GM12878 (cell line): ENCODE data around the gene IRF4. TPM values are rescaled to one million over a fixed set of nuclear protein-coding genes. Genes with fewer than 3 reads are reported as not detected.

Source experiments
- ATAC-seq: fragments of 200-7000 bp; cut with Tn5 transposase; 3 replicates; pipeline ENCODE4 v1.9.1; 2020; ENCODE audit warnings: mild to moderate bottlenecking, moderate library complexity
- BruUV-seq: library from RNA; stranded (reverse); fragments of 400-500 nt; replicated peaks from 2 replicates; lab custom pipeline; 2021; lab: Mats Ljungman, UMichigan
- CTCF ChIA-PET: fragments of 300-600 bp; sonication (Branson Sonifier 250); formaldehyde crosslinking; extraction: SDS; loops from one replicate; lab custom pipeline; 2021; ENCODE audit warnings: inconsistent platforms; lab: Yijun Ruan, JAX
- POLR2A ChIA-PET: fragments of 350-600 bp; formaldehyde crosslinking; extraction: SDS; loops from one replicate; lab custom pipeline; 2021; ENCODE audit warnings: inconsistent platforms; lab: Charles Lee
- RAD21 ChIA-PET: fragments of 300-600 bp; sonication (Branson Sonifier 250); formaldehyde crosslinking; loops from one replicate; lab custom pipeline; 2023; ENCODE audit warnings: antibody characterized with exemption; ENCODE audit not compliant: unreplicated experiment; lab: Charles Lee
- SMC1A ChIA-PET: fragments of 300-600 bp; sonication (Branson Sonifier 250); formaldehyde crosslinking; loops from one replicate; lab custom pipeline; 2023; ENCODE audit not compliant: unreplicated experiment, uncharacterized antibody; lab: Charles Lee
- DNase-seq: peaks from one replicate; pipeline ENCODE4 v3.0.0-alpha.2; 2011; ENCODE audit warnings: low read depth, low spot score
- FAIRE-seq: peaks from 3 replicates; lab custom pipeline; 2011; peaks lifted over from hg19 to GRCh38; lab: Jason Lieb, UNC
- H2AFZ ChIP-seq: 2 replicates; pipeline ENCODE4 v1.6.0; 2011; ENCODE audit warnings: low read depth, low read length, control low read depth; ENCODE audit not compliant: control insufficient read depth
- H3K27ac ChIP-seq: 2 replicates; pipeline ENCODE4 v1.5.1; 2011; ENCODE audit warnings: control low read depth; ENCODE audit not compliant: control insufficient read depth, insufficient read depth
- H3K27me3 ChIP-seq, 2 experiments: replicated peaks in 1 of 2; 2 replicates each; pipeline versions ENCODE4 v1.6.0 to v1.6.1; 2011; ENCODE audit warnings: low read length in 1 of 2; ENCODE audit not compliant: control insufficient read depth in 2 of 2, insufficient read depth in 2 of 2
- H3K36me3 ChIP-seq, 2 experiments: 2 replicates each; pipeline ENCODE4 v1.5.1; 2011; ENCODE audit warnings: low read length in 1 of 2; ENCODE audit not compliant: control insufficient read depth in 2 of 2, insufficient read depth in 2 of 2
- H3K4me1 ChIP-seq: 2 replicates; pipeline ENCODE4 v1.6.1; 2011; ENCODE audit warnings: mild to moderate bottlenecking, low read length, moderate library complexity, mixed read lengths; ENCODE audit not compliant: control insufficient read depth, insufficient read depth
- H3K4me2 ChIP-seq: 2 replicates; pipeline ENCODE4 v1.6.0; 2011; ENCODE audit warnings: control low read depth; ENCODE audit not compliant: control insufficient read depth, insufficient read depth
- H3K4me3 ChIP-seq: fragments of 200-600 bp; sonication (generic); 2 replicates; pipeline ENCODE4 v1.5.1; 2016
- H3K79me2 ChIP-seq: 2 replicates; pipeline ENCODE4 v1.6.0; 2011; ENCODE audit warnings: low read length; ENCODE audit not compliant: control insufficient read depth, insufficient read depth
- H3K9ac ChIP-seq: 2 replicates; pipeline ENCODE4 v1.8.0; 2011; ENCODE audit warnings: low read length, control low read depth, mixed read lengths; ENCODE audit not compliant: control insufficient read depth, insufficient read depth
- H3K9me3 ChIP-seq: replicated peaks from 3 replicates; pipeline ENCODE4 v1.5.1; 2011; ENCODE audit warnings: mild to moderate bottlenecking, low read length; ENCODE audit not compliant: control insufficient read depth, insufficient read depth
- H4K20me1 ChIP-seq: 2 replicates; pipeline ENCODE4 v1.6.0; 2011; ENCODE audit not compliant: control insufficient read depth, insufficient read depth
- BACH1 ChIP-seq: fragments of 450-650 bp; IDR thresholded peaks from 2 replicates; pipeline ENCODE4 v1.6.1; 2017; ENCODE audit warnings: mild to moderate bottlenecking, borderline replicate concordance
- BCL11A ChIP-seq: IDR thresholded peaks from 2 replicates; pipeline ENCODE4 v1.6.1; 2011; ENCODE audit warnings: low read depth, low read length
- JUND ChIP-seq: IDR thresholded peaks from 2 replicates; pipeline ENCODE4 v1.6.1; 2012; ENCODE audit warnings: low read depth, mild to moderate bottlenecking, low read length, improper control_type of control experiment, moderate library complexity
- MAX ChIP-seq: IDR thresholded peaks from 2 replicates; pipeline ENCODE4 v1.6.1; 2012; ENCODE audit warnings: low read depth, low read length, improper control_type of control experiment
- MEF2B ChIP-seq: fragments of 450-650 bp; IDR thresholded peaks from 2 replicates; pipeline ENCODE4 v1.6.1; 2018; ENCODE audit warnings: mild to moderate bottlenecking, moderate library complexity; ENCODE audit not compliant: partially characterized antibody, poor library complexity, severe bottlenecking
- MLLT1 ChIP-seq: fragments of 450-650 bp; IDR thresholded peaks from 2 replicates; pipeline ENCODE4 v1.6.1; 2016; ENCODE audit warnings: mild to moderate bottlenecking
- NFIC ChIP-seq: IDR thresholded peaks from 2 replicates; pipeline ENCODE4 v1.6.1; 2012; ENCODE audit warnings: low read depth, mild to moderate bottlenecking, inconsistent platforms, low read length, moderate library complexity
- PBX3 ChIP-seq: IDR thresholded peaks from 2 replicates; pipeline ENCODE4 v1.6.1; 2011; ENCODE audit warnings: mild to moderate bottlenecking, low read depth, low read length, moderate library complexity; ENCODE audit not compliant: insufficient replicate concordance
- RFX5 ChIP-seq: IDR thresholded peaks from 2 replicates; pipeline ENCODE4 v1.6.1; 2011; ENCODE audit warnings: low read depth, low read length, improper control_type of control experiment
- RUNX3 ChIP-seq: IDR thresholded peaks from 2 replicates; pipeline ENCODE4 v1.6.1; 2012; ENCODE audit warnings: low read length, inconsistent platforms
- SIN3A ChIP-seq: IDR thresholded peaks from 2 replicates; pipeline ENCODE4 v1.6.1; 2012; ENCODE audit warnings: low read depth, low read length, improper control_type of control experiment
- SIX5 ChIP-seq: IDR thresholded peaks from 2 replicates; pipeline ENCODE4 v1.6.1; 2011; ENCODE audit warnings: mild to moderate bottlenecking, low read depth, low read length, moderate library complexity; ENCODE audit not compliant: severe bottlenecking
- SMARCA5 ChIP-seq: fragments of 450-650 bp; IDR thresholded peaks from 2 replicates; pipeline ENCODE4 v1.6.1; 2017; ENCODE audit warnings: mild to moderate bottlenecking
- SREBF2 ChIP-seq: IDR thresholded peaks from 2 replicates; pipeline ENCODE4 v1.6.1; 2012; ENCODE audit warnings: mild to moderate bottlenecking, low read length
- STAT1 ChIP-seq: fragments of 450-650 bp; conservative IDR thresholded peaks from 2 replicates; pipeline ENCODE4 v1.6.1; 2014; ENCODE audit warnings: antibody characterized with exemption, mild to moderate bottlenecking
- SUPT20H ChIP-seq: IDR thresholded peaks from 2 replicates; pipeline ENCODE4 v1.6.1; 2011; ENCODE audit warnings: low read depth, mild to moderate bottlenecking, low read length, moderate library complexity, borderline replicate concordance; ENCODE audit not compliant: control insufficient read depth
- TBL1XR1 ChIP-seq: IDR thresholded peaks from 2 replicates; pipeline ENCODE4 v1.6.1; 2012; ENCODE audit warnings: low read depth, low read length, improper control_type of control experiment
- ZNF622 ChIP-seq: fragments of 450-650 bp; IDR thresholded peaks from 2 replicates; pipeline ENCODE4 v1.6.1; 2017; ENCODE audit warnings: mild to moderate bottlenecking, inconsistent platforms
- WGBS: methylation state at CpG from one replicate; pipeline ENCODE4 v1.1.6; 2016; ENCODE audit warnings: low lambda C conversion rate; ENCODE audit not compliant: insufficient replicate concordance, insufficient coverage; ENCODE audit errors: missing lambda C conversion rate; 5-methylcytosine and 5-hydroxymethylcytosine counted together
- in situ Hi-C: fragments of 300-500 bp; cut with MboI; formaldehyde crosslinking; loops from 9 replicates; pipeline ENCODE4 v1.14.3; 2018; ENCODE audit warnings: mixed read lengths
- intact Hi-C: fragments of 100-400 bp; cut with micrococcal nuclease; formaldehyde crosslinking; loops from one replicate; pipeline ENCODE4 v1.14.2; 2022; ENCODE audit not compliant: unreplicated experiment
- polyA plus RNA-seq, 11 experiments: library from polyadenylated mRNA; depleted of rRNA in 4 of 11; unstranded in 6 of 11; stranded (reverse) in 5 of 11; fragments of >200 nt; fragmentation: Nextera tagmentation in 4 of 11; fragmentation: Illumina TruSeq in 1 of 11; extraction: Ambion mirVana in 4 of 11; extraction: Trizol in 1 of 11; gene quantifications; 1 replicate in 1 of 11; 2 replicates in 10 of 11; pipeline versions ENCODE4 v1.2.1 to v1.2.3, GENCODE V29; 2011 to 2016; ENCODE audit warnings: inconsistent platforms in 2 of 11, missing spikeins in 2 of 11, low read depth in 1 of 11
- total RNA-seq, 4 experiments: library from RNA; depleted of rRNA in 3 of 4; stranded (reverse); fragments of >200 nt in 3 of 4; fragmentation: Illumina TruSeq in 1 of 4; extraction: Trizol in 1 of 4; gene quantifications; 2 replicates each; pipeline versions ENCODE4 v1.2.1 to v1.2.3, GENCODE V29; 2013 to 2021

Gene IRF4
- total and polyA plus RNA-seq, 10 of the 15 experiments (the other 5 are each of a cell fraction or from before 2014, with no cell fraction given) = 50.0 to 495 (median 257) TPM

- ChIA-PET SMC1A (interaction anchor here (0.8 to 3.8 kb wide), 9 partner anchors 11 to 52 kb away, joined by 3 to 15 read pairs (median 3); no protein-coding TSS in a partner anchor), POLR2A (no interaction called here), CTCF (interaction anchor here (0.9 to 1.9 kb wide), 3 partner anchors 16 to 19 kb away, joined by 3 to 8 read pairs (median 5); partner anchors contain the start of gene IRF4), RAD21 (interaction anchor here (0.5 kb wide), 1 partner anchor 65 kb away, joined by 3 read pairs; no protein-coding TSS in a partner anchor)
- TF ChIP-seq SIN3A = no peak
- TF ChIP-seq MLLT1 = no peak
- no peak for TF ChIP-seq SMARCA5
- TF ChIP-seq MEF2B = no peak
- TF ChIP-seq MAX = no peak
- TF ChIP-seq RUNX3 = no peak
- no peak for TF ChIP-seq PBX3
- TF ChIP-seq ZNF622 = no peak
- no peak for TF ChIP-seq SIX5
- no peak for TF ChIP-seq BCL11A
- TF ChIP-seq SUPT20H = no peak
- TF ChIP-seq BACH1 = no peak
- no peak for TF ChIP-seq STAT1
- TF ChIP-seq JUND = no peak
- TF ChIP-seq NFIC = no peak
- no peak for TF ChIP-seq SREBF2
- no peak for TF ChIP-seq TBL1XR1
- TF ChIP-seq RFX5 = no peak
- WGBS = 68% methylated on average over 26 of the region's 26 CpGs
- ATAC-seq (no peak), FAIRE-seq (no peak), DNase-seq (no peak)
- intact Hi-C loops (no loop called here), in situ Hi-C loops (no loop called here)
- H3K27ac ChIP-seq = no peak overlapping the region
- no peaks in the 10 kb centered on the region for H4K20me1 ChIP-seq
- H2AFZ ChIP-seq = no peak overlapping the region
- H3K27me3 ChIP-seq = no peaks in the 10 kb centered on the region
- peaks cover 35% of the 10 kb centered on the region for H3K4me1 ChIP-seq
- BruUV-seq = no TSS peak
- no peak overlapping the region for H3K9ac ChIP-seq
- no peaks in the 10 kb centered on the region for H3K79me2 ChIP-seq
- H3K36me3 ChIP-seq = no peaks in the 10 kb centered on the region
- no peaks in the 10 kb centered on the region; the same call in 1 of the 3 replicates for H3K9me3 ChIP-seq
- H3K4me3 ChIP-seq = no peak overlapping the region
- H3K4me2 ChIP-seq = no peak overlapping the region
Measured at GRCh38 chr6:373773-374724, 17.5 kb upstream of the IRF4 start.
